ENCODE results near the gene ASXL3.

DNA sequence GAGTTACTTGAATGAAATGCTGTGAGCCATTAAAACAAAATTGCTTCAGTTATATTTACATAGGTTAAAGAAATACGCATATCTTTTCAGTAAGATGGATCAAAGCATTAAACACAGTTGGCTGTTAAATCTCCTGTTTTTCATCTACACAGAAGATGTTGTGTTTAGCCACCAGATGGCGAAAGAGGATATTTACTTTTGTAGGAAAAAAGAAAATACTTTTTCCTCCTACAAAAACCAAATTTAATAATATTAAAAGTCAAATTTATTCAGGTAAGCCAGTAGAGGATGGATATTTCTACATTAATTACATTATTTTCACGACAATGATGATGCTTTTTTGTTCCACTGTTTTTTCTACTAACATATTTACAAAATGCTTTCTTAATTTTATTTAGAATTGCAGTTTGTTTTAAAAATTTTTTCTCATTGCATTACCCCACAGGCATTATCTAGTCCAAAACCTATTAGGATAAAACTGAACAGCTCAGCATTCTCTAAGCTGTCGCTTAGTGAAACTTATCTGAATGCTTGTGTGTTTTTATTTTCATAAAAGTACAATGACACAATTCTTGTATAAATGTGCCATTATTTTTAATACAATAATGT is 173.7 kb downstream of the ASXL3 start:
- no peak for TF ChIP-seq ZNF274 (IDR thresholded peaks at IDR 0.05; ENCODE audit: low read depth, low read length)
- TF ChIP-seq YY1 (IDR thresholded peaks at IDR 0.05; ENCODE audit: insufficient read depth, insufficient read length) = no peak

All from NT2/D1 (cell line).